ENCODE results near the gene ATN1. TPM values are rescaled to one million over a fixed set of nuclear protein-coding genes. Genes with fewer than 3 reads are reported as not detected.
A peak's percentile ranks its signal among the peaks of the same experiment; 100 is the strongest.

Gene ATN1
- total and polyA plus RNA-seq, 9 of the 15 experiments (the other 6 are each of a cell fraction or from before 2014, with no cell fraction given) = 0.15 to 49.8 (median 2.7) TPM

- TF ChIP-seq RREB1 (CRISPR knock-in tag; IDR thresholded peaks at IDR 0.05) (no peak), CREBBP (IDR thresholded peaks at IDR 0.05; ENCODE audit: low read depth, low read length) (no peak), DMBX1 (CRISPR knock-in tag; IDR thresholded peaks at IDR 0.05; ENCODE audit: borderline replicate concordance) (peak; percentile 42; the same call in 1 of the 2 replicates), GABPB1 (CRISPR knock-in tag; IDR thresholded peaks at IDR 0.05) (peak; percentile 71), KLF1 (tag; IDR thresholded peaks at IDR 0.05) (no peak), KDM1A (IDR thresholded peaks at IDR 0.05) (0 out of 4 replicates have a peak, but pooled peaks of 1 of the 2 experiments have one; percentile 11)
- TF ChIP-seq, protein P1, sequence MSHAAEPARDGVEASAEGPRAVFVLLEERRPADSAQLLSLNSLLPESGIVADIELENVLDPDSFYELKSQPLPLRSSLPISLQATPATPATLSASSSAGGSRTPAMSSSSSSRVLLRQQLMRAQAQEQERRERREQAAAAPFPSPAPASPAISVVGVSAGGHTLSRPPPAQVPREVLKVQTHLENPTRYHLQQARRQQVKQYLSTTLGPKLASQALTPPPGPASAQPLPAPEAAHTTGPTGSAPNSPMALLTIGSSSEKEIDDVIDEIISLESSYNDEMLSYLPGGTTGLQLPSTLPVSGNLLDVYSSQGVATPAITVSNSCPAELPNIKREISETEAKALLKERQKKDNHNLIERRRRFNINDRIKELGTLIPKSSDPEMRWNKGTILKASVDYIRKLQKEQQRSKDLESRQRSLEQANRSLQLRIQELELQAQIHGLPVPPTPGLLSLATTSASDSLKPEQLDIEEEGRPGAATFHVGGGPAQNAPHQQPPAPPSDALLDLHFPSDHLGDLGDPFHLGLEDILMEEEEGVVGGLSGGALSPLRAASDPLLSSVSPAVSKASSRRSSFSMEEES (CRISPR knock-in tag; IDR thresholded peaks at IDR 0.05) = peak; percentile 65
- TF ChIP-seq, protein P2, sequence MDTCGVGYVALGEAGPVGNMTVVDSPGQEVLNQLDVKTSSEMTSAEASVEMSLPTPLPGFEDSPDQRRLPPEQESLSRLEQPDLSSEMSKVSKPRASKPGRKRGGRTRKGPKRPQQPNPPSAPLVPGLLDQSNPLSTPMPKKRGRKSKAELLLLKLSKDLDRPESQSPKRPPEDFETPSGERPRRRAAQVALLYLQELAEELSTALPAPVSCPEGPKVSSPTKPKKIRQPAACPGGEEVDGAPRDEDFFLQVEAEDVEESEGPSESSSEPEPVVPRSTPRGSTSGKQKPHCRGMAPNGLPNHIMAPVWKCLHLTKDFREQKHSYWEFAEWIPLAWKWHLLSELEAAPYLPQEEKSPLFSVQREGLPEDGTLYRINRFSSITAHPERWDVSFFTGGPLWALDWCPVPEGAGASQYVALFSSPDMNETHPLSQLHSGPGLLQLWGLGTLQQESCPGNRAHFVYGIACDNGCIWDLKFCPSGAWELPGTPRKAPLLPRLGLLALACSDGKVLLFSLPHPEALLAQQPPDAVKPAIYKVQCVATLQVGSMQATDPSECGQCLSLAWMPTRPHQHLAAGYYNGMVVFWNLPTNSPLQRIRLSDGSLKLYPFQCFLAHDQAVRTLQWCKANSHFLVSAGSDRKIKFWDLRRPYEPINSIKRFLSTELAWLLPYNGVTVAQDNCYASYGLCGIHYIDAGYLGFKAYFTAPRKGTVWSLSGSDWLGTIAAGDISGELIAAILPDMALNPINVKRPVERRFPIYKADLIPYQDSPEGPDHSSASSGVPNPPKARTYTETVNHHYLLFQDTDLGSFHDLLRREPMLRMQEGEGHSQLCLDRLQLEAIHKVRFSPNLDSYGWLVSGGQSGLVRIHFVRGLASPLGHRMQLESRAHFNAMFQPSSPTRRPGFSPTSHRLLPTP (IDR thresholded peaks at IDR 0.05; ENCODE audit: borderline replicate concordance, extremely low read depth, insufficient read length) = no peak
These were observed 16.1 kb downstream of the ATN1 start, which contains the start of the genes C12orf57 and RNU7-1 (continued) for GRCh38 chr12:6943722-6944380.

Measured in K562 (cell line).